Loucy (cell line): ENCODE results near the gene PRPF40B.

ENCODE experiments used
- H2AFZ ChIP-seq: fragments of 200-600 bp; sonication (generic); 2 replicates; pipeline ENCODE4 v1.6.0; 2016; ENCODE audit warnings: antibody characterized with exemption, mild to moderate bottlenecking, low read length, moderate library complexity
- H3F3A ChIP-seq: fragments of 200-600 bp; 2 replicates; pipeline ENCODE4 v1.6.0; 2016; ENCODE audit warnings: antibody characterized with exemption, low read depth, mild to moderate bottlenecking
- H3K27me3 ChIP-seq: fragments of 200-600 bp; sonication (generic); 2 replicates; pipeline ENCODE4 v1.6.1; 2014; ENCODE audit warnings: low read length, mild to moderate bottlenecking; ENCODE audit not compliant: insufficient read depth, poor library complexity, severe bottlenecking
- H3K36me3 ChIP-seq: fragments of 200-600 bp; sonication (generic); 2 replicates; pipeline ENCODE4 v1.6.1; 2016; ENCODE audit warnings: low read length; ENCODE audit not compliant: insufficient read depth
- H3K4me1 ChIP-seq: fragments of 200-600 bp; sonication (generic); 2 replicates; pipeline ENCODE4 v1.5.1; 2014; ENCODE audit warnings: low read length, mild to moderate bottlenecking; ENCODE audit not compliant: insufficient read depth, poor library complexity, severe bottlenecking
- H3K4me2 ChIP-seq: fragments of 200-600 bp; sonication (generic); 2 replicates; pipeline ENCODE4 v1.6.0; 2014; ENCODE audit warnings: antibody characterized with exemption, low read length, low read depth, mild to moderate bottlenecking; ENCODE audit not compliant: poor library complexity, severe bottlenecking
- H3K4me3 ChIP-seq: fragments of 200-600 bp; sonication (generic); 2 replicates; pipeline ENCODE4 v1.5.1; 2014; ENCODE audit warnings: low read length, mild to moderate bottlenecking, mixed read lengths; ENCODE audit not compliant: poor library complexity, severe bottlenecking
- H3K79me2 ChIP-seq: fragments of 200-600 bp; sonication (generic); 2 replicates; pipeline ENCODE4 v1.6.1; 2014; ENCODE audit warnings: low read length; ENCODE audit not compliant: insufficient read depth
- H3K9ac ChIP-seq: fragments of 200-600 bp; sonication (generic); 2 replicates; pipeline ENCODE4 v1.6.0; 2014; ENCODE audit warnings: mild to moderate bottlenecking, low read depth, low read length, moderate library complexity; ENCODE audit not compliant: poor library complexity, severe bottlenecking
- H3K9me2 ChIP-seq: fragments of 200-600 bp; sonication (generic); replicated peaks from 2 replicates; pipeline ENCODE4 v1.6.1; 2016; ENCODE audit warnings: low read depth, low read length, mixed read lengths
- H3K9me3 ChIP-seq: fragments of 200-600 bp; sonication (generic); 2 replicates; pipeline ENCODE4 v1.6.1; 2014; ENCODE audit warnings: mild to moderate bottlenecking, antibody characterized with exemption, low read length, low read depth; ENCODE audit not compliant: insufficient read depth
- H4K20me1 ChIP-seq: fragments of 200-600 bp; sonication (generic); 2 replicates; pipeline ENCODE4 v1.6.0; 2014; ENCODE audit warnings: antibody characterized with exemption, low read length, mild to moderate bottlenecking; ENCODE audit not compliant: insufficient read depth, poor library complexity, severe bottlenecking
- CTCF ChIP-seq: fragments of 200-600 bp; sonication (generic); conservative IDR thresholded peaks from 2 replicates; pipeline ENCODE4 v1.5.1; 2014; ENCODE audit warnings: mild to moderate bottlenecking, antibody characterized with exemption, low read length
- EZH2phosphoT487 ChIP-seq: fragments of 200-600 bp; IDR thresholded peaks from 2 replicates; pipeline ENCODE4 v1.6.1; 2018; ENCODE audit warnings: antibody characterized with exemption, mild to moderate bottlenecking, moderate library complexity, borderline replicate concordance

PRPF40B gene

GRCh38 chr12:49626169-49626835 is 2.9 kb downstream of the PRPF40B start:
- H3K4me3 ChIP-seq = no peak overlapping the region
- TF ChIP-seq CTCF (peak; percentile 57), EZH2phosphoT487 (no peak)
- no peaks in the 10 kb centered on the region for H3K36me3 ChIP-seq
- H2AFZ ChIP-seq = no peak overlapping the region
- no peaks in the 10 kb centered on the region for H3K9me3 ChIP-seq
- no peak overlapping the region for H3K4me2 ChIP-seq
- peaks cover 25% of the 10 kb centered on the region for H3K4me1 ChIP-seq
- H3K9ac ChIP-seq = no peak overlapping the region
- H3K79me2 ChIP-seq = no peaks in the 10 kb centered on the region
- H3K27me3 ChIP-seq = no peaks in the 10 kb centered on the region
- no peaks in the 10 kb centered on the region for H4K20me1 ChIP-seq
- peaks cover 20% of the 10 kb centered on the region for H3F3A ChIP-seq
- H3K9me2 ChIP-seq = no peaks in the 10 kb centered on the region

GRCh38 chr12:49626836-49627235 is 3.5 kb downstream of the PRPF40B start:
- Histone ChIP-seq H3K4me3 (no peak overlapping the region), H3K79me2 (no peaks in the 10 kb centered on the region), H3F3A (peaks cover 20% of the 10 kb centered on the region), H3K9ac (no peak overlapping the region), H2AFZ (no peak overlapping the region), H4K20me1 (no peaks in the 10 kb centered on the region), H3K4me2 (no peak overlapping the region), H3K9me2 (no peaks in the 10 kb centered on the region), H3K9me3 (no peaks in the 10 kb centered on the region), H3K4me1 (peaks cover 24% of the 10 kb centered on the region), H3K36me3 (no peaks in the 10 kb centered on the region), H3K27me3 (no peaks in the 10 kb centered on the region)
- no peak for TF ChIP-seq CTCF
- TF ChIP-seq EZH2phosphoT487 = no peak

- no peaks in the 10 kb centered on the region for H4K20me1 ChIP-seq
- H3K4me3 ChIP-seq = no peak overlapping the region
- H3K9me3 ChIP-seq = no peaks in the 10 kb centered on the region
- no peaks in the 10 kb centered on the region for H3K36me3 ChIP-seq
- H3K4me1 ChIP-seq = peaks cover 14% of the 10 kb centered on the region
- H3K9ac ChIP-seq = no peak overlapping the region
- H3K4me2 ChIP-seq = no peak overlapping the region
- H3F3A ChIP-seq = peaks cover 20% of the 10 kb centered on the region
- TF ChIP-seq EZH2phosphoT487 = no peak
- no peak for TF ChIP-seq CTCF
- H2AFZ ChIP-seq = no peak overlapping the region
- H3K27me3 ChIP-seq = no peaks in the 10 kb centered on the region
- H3K79me2 ChIP-seq = no peaks in the 10 kb centered on the region
- no peaks in the 10 kb centered on the region for H3K9me2 ChIP-seq
Measured at GRCh38 chr12:49627752-49628360, 4.5 kb downstream of the PRPF40B start.
